ENCODE results near the gene EML1. TPM values are rescaled to one million over a fixed set of nuclear protein-coding genes. Genes with fewer than 3 reads are reported as not detected.

Gene EML1
- total RNA-seq, 1 experiment from 2014 or later, result 12.0 TPM

DNA sequence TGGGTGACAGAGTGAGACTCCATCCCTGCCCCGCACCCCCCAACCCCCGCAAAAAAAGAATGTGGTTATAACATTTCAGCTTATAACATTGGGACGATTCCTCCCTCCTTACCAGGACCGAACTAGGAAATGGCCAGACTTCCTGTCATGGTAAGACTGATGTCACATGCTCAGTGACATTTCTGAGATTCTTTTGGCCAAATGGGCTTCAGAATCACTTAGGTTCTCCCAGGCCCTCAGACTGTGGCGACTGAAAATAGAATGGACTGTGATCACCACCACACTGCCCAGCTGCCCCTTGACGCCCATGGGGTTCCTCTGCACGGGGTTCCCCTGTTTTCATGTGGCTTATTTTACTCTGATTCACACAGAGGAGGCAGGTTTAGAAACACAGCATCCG, 157.0 kb downstream of the EML1 start:
- no peak for TF ChIP-seq EZH2phosphoT487 (IDR thresholded peaks at IDR 0.05; ENCODE audit: borderline replicate concordance, low read length)
- no peak for TF ChIP-seq EZH2 (IDR thresholded peaks at IDR 0.05; ENCODE audit: low read length, unreplicated experiment)
- TF ChIP-seq, protein P1, sequence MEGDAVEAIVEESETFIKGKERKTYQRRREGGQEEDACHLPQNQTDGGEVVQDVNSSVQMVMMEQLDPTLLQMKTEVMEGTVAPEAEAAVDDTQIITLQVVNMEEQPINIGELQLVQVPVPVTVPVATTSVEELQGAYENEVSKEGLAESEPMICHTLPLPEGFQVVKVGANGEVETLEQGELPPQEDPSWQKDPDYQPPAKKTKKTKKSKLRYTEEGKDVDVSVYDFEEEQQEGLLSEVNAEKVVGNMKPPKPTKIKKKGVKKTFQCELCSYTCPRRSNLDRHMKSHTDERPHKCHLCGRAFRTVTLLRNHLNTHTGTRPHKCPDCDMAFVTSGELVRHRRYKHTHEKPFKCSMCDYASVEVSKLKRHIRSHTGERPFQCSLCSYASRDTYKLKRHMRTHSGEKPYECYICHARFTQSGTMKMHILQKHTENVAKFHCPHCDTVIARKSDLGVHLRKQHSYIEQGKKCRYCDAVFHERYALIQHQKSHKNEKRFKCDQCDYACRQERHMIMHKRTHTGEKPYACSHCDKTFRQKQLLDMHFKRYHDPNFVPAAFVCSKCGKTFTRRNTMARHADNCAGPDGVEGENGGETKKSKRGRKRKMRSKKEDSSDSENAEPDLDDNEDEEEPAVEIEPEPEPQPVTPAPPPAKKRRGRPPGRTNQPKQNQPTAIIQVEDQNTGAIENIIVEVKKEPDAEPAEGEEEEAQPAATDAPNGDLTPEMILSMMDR (conservative IDR thresholded peaks at IDR 0.05; ENCODE audit: low read depth, low read length), result no peak
- Histone ChIP-seq H3F3A (ENCODE audit: low read length, unreplicated experiment) (no peaks in the 10 kb centered on the region), H3K9me3 (ENCODE audit: low read length) (no peaks in the 10 kb centered on the region), H3K9me2 (replicated peaks; ENCODE audit: low read length) (no peaks in the 10 kb centered on the region), H3K4me2 (ENCODE audit: low read length) (no peak overlapping the region), H3K9ac (ENCODE audit: low read length) (no peak overlapping the region), H3K27me3 (ENCODE audit: low read length) (no peaks in the 10 kb centered on the region), H4K20me1 (ENCODE audit: low read length) (no peaks in the 10 kb centered on the region), H3K4me3 (ENCODE audit: low read length) (no peak overlapping the region), H3K4me1 (ENCODE audit: insufficient read depth, low read length) (no peaks in the 10 kb centered on the region), H3K27ac (ENCODE audit: low read length) (no peak overlapping the region), H3K79me2 (ENCODE audit: low read length) (no peaks in the 10 kb centered on the region), H3K36me3 (ENCODE audit: low read depth, low read length) (no peaks in the 10 kb centered on the region), H2AFZ (ENCODE audit: low read length) (no peak overlapping the region)
- ATAC-seq (no peak), DNase-seq (no peak)
- POLR2A ChIA-PET (ENCODE audit: unreplicated experiment), result no interaction called here
- no TSS peak for BruUV-seq (replicated peaks)
- CTCF ChIA-PET, result no interaction called here
- intact Hi-C loops (cut with micrococcal nuclease), result no loop called here

DNA sequence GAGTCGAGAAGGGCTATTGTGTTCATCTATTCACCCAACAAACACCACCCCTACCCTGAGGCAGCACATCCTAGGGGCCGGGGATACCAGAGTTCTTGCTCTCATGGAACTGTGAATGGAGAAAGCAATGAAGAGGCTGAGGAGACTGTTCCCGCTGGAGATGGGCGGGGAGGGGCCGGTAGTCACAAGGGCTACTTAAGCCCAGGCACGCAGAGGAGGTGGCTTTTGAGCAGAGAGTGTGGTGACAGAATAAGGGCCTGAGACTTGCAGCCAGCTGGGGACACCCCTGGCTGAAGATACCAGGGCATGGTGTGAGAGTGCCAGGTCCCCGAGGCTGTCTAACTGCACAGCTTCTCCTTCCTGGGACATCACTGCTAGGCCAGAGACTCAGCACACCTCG, 157.9 kb downstream of the EML1 start:
- H2AFZ ChIP-seq (ENCODE audit: low read length), result no peak overlapping the region
- no peaks in the 10 kb centered on the region for H3K79me2 ChIP-seq (ENCODE audit: low read length)
- no peaks in the 10 kb centered on the region for H3K4me1 ChIP-seq (ENCODE audit: insufficient read depth, low read length)
- no peak overlapping the region for H3K4me3 ChIP-seq (ENCODE audit: low read length)
- H3K27me3 ChIP-seq (ENCODE audit: low read length), result no peaks in the 10 kb centered on the region
- no peaks in the 10 kb centered on the region for H3K36me3 ChIP-seq (ENCODE audit: low read depth, low read length)
- TF ChIP-seq EZH2 (IDR thresholded peaks at IDR 0.05; ENCODE audit: low read length, unreplicated experiment) (no peak), EZH2phosphoT487 (IDR thresholded peaks at IDR 0.05; ENCODE audit: borderline replicate concordance, low read length) (no peak)
- TF ChIP-seq, protein P1 (conservative IDR thresholded peaks at IDR 0.05; ENCODE audit: low read depth, low read length), result no peak
- H3F3A ChIP-seq (ENCODE audit: low read length, unreplicated experiment), result no peaks in the 10 kb centered on the region
- ChIA-PET POLR2A (ENCODE audit: unreplicated experiment) (no interaction called here), CTCF (no interaction called here)
- no peak overlapping the region for H3K4me2 ChIP-seq (ENCODE audit: low read length)
- DNase-seq (no peak), ATAC-seq (no peak)
- BruUV-seq (replicated peaks), result no TSS peak
- intact Hi-C loops (cut with micrococcal nuclease), result no loop called here
- no peaks in the 10 kb centered on the region for H3K9me3 ChIP-seq (ENCODE audit: low read length)
- no peak overlapping the region for H3K27ac ChIP-seq (ENCODE audit: low read length)
- H4K20me1 ChIP-seq (ENCODE audit: low read length), result no peaks in the 10 kb centered on the region
- H3K9ac ChIP-seq (ENCODE audit: low read length), result no peak overlapping the region
- no peaks in the 10 kb centered on the region for H3K9me2 ChIP-seq (replicated peaks; ENCODE audit: low read length)

DNA sequence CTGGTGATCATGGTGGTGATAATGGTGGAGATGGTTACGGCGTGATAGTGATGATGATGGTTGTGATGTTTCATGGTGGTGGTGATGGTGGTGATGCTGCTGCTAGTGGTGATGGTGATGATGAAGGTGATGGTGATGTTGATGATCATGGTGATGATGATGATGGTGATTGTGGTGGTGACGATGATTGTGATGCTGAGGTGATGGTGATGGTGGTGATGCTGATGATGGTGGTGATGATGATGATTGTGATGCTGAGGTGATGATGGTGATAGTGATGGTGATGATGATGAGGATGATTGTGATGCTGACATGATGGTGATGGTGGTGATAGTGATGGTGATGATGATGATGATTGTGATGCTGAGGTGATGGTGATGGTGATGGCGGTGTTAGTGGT, 158.8 kb downstream of the EML1 start:
- H3K9me3 ChIP-seq (ENCODE audit: low read length), result no peaks in the 10 kb centered on the region
- intact Hi-C loops (cut with micrococcal nuclease), result no loop called here
- H3K27me3 ChIP-seq (ENCODE audit: low read length), result no peaks in the 10 kb centered on the region
- H4K20me1 ChIP-seq (ENCODE audit: low read length), result no peaks in the 10 kb centered on the region
- H3K4me2 ChIP-seq (ENCODE audit: low read length), result no peak overlapping the region
- ATAC-seq (no peak), DNase-seq (no peak)
- no peaks in the 10 kb centered on the region for H3K36me3 ChIP-seq (ENCODE audit: low read depth, low read length)
- H3F3A ChIP-seq (ENCODE audit: low read length, unreplicated experiment), result no peaks in the 10 kb centered on the region
- no peak overlapping the region for H2AFZ ChIP-seq (ENCODE audit: low read length)
- ChIA-PET CTCF (interaction anchor here (0.6 kb wide), 1 partner anchor 56 kb away, joined by 3 read pairs; no protein-coding TSS in a partner anchor), POLR2A (ENCODE audit: unreplicated experiment) (interaction anchor here (0.6 kb wide), 1 partner anchor 75 kb away, joined by 3 read pairs; no protein-coding TSS in a partner anchor)
- H3K79me2 ChIP-seq (ENCODE audit: low read length), result no peaks in the 10 kb centered on the region
- BruUV-seq (replicated peaks), result no TSS peak
- TF ChIP-seq EZH2 (IDR thresholded peaks at IDR 0.05; ENCODE audit: low read length, unreplicated experiment), result no peak
- TF ChIP-seq, protein P1 (conservative IDR thresholded peaks at IDR 0.05; ENCODE audit: low read depth, low read length), result no peak
- TF ChIP-seq EZH2phosphoT487 (IDR thresholded peaks at IDR 0.05; ENCODE audit: borderline replicate concordance, low read length), result no peak
- H3K4me1 ChIP-seq (ENCODE audit: insufficient read depth, low read length), result no peaks in the 10 kb centered on the region
- no peak overlapping the region for H3K4me3 ChIP-seq (ENCODE audit: low read length)
- no peak overlapping the region for H3K9ac ChIP-seq (ENCODE audit: low read length)
- no peaks in the 10 kb centered on the region for H3K9me2 ChIP-seq (replicated peaks; ENCODE audit: low read length)
- H3K27ac ChIP-seq (ENCODE audit: low read length), result no peak overlapping the region

Data from PC-3 (cell line).